ENCODE results near the gene TMEM95.

The TMEM95 gene

GRCh38 chr17:7346761-7347614 is 8.0 kb upstream of the TMEM95 start:
- peaks cover 49% of the 10 kb centered on the region for H3K4me1 Mint-ChIP-seq (ENCODE audit: low read depth)
- intact Hi-C loops (cut with micrococcal nuclease), result no loop called here
- no peaks in the 10 kb centered on the region for H3K27me3 Mint-ChIP-seq
- H3K9me3 Mint-ChIP-seq, result no peaks in the 10 kb centered on the region
- H3K4me3 Mint-ChIP-seq, result no peak overlapping the region
- H3K27ac Mint-ChIP-seq, result no peak overlapping the region
- peaks cover 78% of the 10 kb centered on the region for H3K36me3 Mint-ChIP-seq (ENCODE audit: low read depth)

DNA sequence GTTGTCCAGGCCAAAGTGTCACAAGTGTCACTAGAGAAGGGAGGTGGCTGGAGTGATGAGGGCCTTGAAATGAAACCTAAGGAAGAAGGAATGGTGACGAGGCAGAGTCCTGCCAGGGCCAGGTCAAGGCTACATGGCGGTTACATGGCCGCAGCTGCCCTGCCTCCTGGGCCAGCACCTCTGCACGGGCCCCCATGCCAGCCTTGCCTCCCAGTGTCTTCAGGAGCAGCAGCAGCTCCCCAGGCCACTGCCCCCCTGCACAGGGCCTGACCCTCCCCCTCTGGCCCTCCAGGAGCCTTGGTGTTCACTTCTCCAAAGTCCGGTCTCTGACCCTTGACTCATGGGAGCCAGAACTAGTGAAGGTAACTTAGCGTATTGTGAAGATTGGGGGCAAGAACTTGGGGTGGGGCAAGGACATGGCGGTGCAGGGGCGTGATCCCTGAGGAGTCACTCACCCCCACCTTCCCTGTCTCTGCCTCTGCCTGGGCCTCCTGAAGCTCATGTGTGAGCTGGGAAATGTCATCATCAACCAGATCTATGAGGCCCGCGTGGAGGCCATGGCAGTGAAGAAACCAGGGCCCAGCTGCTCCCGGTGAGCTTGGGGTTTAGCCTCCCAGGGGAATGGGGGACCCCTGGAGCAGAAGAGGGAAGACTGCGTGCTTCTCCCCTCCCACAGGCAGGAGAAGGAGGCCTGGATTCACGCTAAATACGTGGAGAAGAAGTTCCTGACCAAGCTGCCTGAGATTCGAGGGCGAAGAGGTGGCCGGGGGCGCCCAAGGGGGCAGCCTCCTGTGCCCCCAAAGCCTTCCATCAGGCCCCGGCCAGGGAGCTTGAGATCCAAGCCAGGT is 7.1 kb upstream of the TMEM95 start:
- peaks cover 57% of the 10 kb centered on the region for H3K4me1 Mint-ChIP-seq (ENCODE audit: low read depth)
- H3K9me3 Mint-ChIP-seq, result no peaks in the 10 kb centered on the region
- H3K36me3 Mint-ChIP-seq (ENCODE audit: low read depth), result peaks cover 78% of the 10 kb centered on the region
- H3K27ac Mint-ChIP-seq, result no peak overlapping the region
- no peak overlapping the region for H3K4me3 Mint-ChIP-seq
- H3K27me3 Mint-ChIP-seq, result no peaks in the 10 kb centered on the region
- intact Hi-C loops (cut with micrococcal nuclease), result loop anchor here (2.0 kb wide), 1 partner anchor 299 kb away; no protein-coding TSS in a partner anchor

- intact Hi-C loops (cut with micrococcal nuclease), result loop anchor here (2.0 kb wide), 1 partner anchor 300 kb away; no protein-coding TSS in a partner anchor
- H3K4me3 Mint-ChIP-seq, result no peak overlapping the region
- H3K27ac Mint-ChIP-seq, result no peak overlapping the region
- H3K36me3 Mint-ChIP-seq (ENCODE audit: low read depth), result peaks cover 72% of the 10 kb centered on the region
- H3K4me1 Mint-ChIP-seq (ENCODE audit: low read depth), result peaks cover 58% of the 10 kb centered on the region
- H3K27me3 Mint-ChIP-seq, result no peaks in the 10 kb centered on the region
- no peaks in the 10 kb centered on the region for H3K9me3 Mint-ChIP-seq
Measured at GRCh38 chr17:7348478-7349242, 6.3 kb upstream of the TMEM95 start.

DNA sequence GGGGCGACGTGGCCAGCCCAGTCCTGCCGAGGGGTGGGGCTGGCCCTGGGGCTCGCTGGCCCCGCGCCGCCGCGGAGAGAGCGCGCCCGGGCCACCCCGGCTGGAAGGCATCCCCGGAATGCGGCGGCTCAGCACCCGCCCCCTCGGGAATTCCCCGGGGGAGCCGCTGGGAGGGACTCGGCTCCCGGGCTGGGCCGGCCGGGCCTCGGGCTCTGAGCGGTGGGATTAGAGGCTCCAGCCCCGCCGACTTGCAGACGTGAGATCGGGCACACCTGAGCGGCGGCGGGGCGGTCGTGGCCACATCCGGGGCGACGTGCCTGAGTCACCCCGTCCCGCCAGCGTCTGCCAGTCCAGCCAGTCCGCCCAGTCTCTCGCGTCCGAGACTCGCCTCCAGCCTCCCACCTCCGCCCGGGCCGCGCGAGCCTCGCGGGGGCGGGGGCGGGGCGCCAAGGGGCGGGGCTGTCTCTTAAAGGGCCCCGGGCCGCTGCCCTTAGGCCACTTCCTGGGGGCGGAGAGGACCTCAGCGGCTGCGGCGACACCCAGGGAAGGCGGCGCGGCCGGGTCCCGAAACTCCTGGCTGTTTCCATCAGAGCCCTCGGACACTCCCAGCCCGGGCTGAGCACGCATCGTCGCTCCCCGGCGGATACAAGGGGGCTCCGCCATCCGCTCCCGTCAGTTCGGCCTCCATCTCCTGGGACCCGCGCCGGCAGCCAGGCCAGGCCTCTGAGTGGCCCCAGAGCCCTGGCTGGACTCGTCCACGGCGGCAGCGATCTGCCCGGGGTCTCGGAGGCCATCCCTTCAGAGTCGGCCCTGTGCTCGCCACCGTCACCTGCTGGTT is 3.1 kb upstream of the TMEM95 start, which contains the start of gene KCTD11:
TSS of gene KCTD11 (plus strand) at position 498 of the 838 bp plus-strand sequence.
- Mint-ChIP-seq H3K27me3 (peaks cover 8% of the 10 kb centered on the region), H3K4me3 (peak within 1 kb of the TSS; percentile 97), H3K27ac (peak within 1 kb of the TSS; percentile 84), H3K36me3 (ENCODE audit: low read depth) (peaks cover 43% of the 10 kb centered on the region), H3K4me1 (ENCODE audit: low read depth) (peaks cover 81% of the 10 kb centered on the region), H3K9me3 (no peaks in the 10 kb centered on the region)
- intact Hi-C loops (cut with micrococcal nuclease), result loop anchor here (5.0 to 10.0 kb wide), 3 partner anchors 53 to 133 kb away; partner anchors contain the start of genes FGF11, NLGN2, POLR2A and SLC35G6

DNA sequence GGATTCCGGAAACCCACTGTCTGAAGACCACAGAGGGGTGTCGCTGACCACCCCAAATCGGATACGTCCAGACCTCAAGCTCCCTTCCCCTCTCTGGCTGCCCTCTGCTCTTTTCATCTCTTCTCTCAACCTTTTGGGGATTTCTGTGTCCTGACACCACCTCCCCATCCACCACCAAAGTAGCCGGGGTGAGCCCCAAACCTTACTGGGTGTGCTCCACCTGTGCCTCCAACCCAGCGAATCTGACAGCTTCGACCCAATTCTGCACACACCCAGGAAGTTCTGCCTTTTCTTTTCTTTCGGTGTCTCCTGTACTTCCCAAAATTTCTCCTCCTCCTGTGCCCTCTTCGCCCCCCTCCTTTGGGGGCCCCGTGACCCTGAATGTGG is 2.5 kb upstream of the TMEM95 start:
- H3K9me3 Mint-ChIP-seq, result no peaks in the 10 kb centered on the region
- peaks cover 12% of the 10 kb centered on the region for H3K27me3 Mint-ChIP-seq
- H3K27ac Mint-ChIP-seq, result peak overlapping the region; percentile 84
- peak overlapping the region; percentile 97 for H3K4me3 Mint-ChIP-seq
- peaks cover 37% of the 10 kb centered on the region for H3K36me3 Mint-ChIP-seq (ENCODE audit: low read depth)
- H3K4me1 Mint-ChIP-seq (ENCODE audit: low read depth), result peaks cover 77% of the 10 kb centered on the region
- intact Hi-C loops (cut with micrococcal nuclease), result loop anchor here (5.0 to 10.0 kb wide), 3 partner anchors 52 to 132 kb away; partner anchors contain the start of genes FGF11, NLGN2, POLR2A and SLC35G6

- H3K4me1 Mint-ChIP-seq (ENCODE audit: low read depth), result peaks cover 71% of the 10 kb centered on the region
- no peaks in the 10 kb centered on the region for H3K9me3 Mint-ChIP-seq
- H3K36me3 Mint-ChIP-seq (ENCODE audit: low read depth), result peaks cover 31% of the 10 kb centered on the region
- intact Hi-C loops (cut with micrococcal nuclease), result loop anchor here (5.0 to 10.0 kb wide), 3 partner anchors 52 to 132 kb away; partner anchors contain the start of genes FGF11, NLGN2, POLR2A and SLC35G6
- peaks cover 12% of the 10 kb centered on the region for H3K27me3 Mint-ChIP-seq
- peak overlapping the region; percentile 84 for H3K27ac Mint-ChIP-seq
- H3K4me3 Mint-ChIP-seq, result peak overlapping the region; percentile 97
Measured at GRCh38 chr17:7352910-7353635, 1.9 kb upstream of the TMEM95 start.

- Mint-ChIP-seq H3K9me3 (no peaks in the 10 kb centered on the region), H3K27ac (no peak overlapping the region), H3K4me1 (ENCODE audit: low read depth) (peaks cover 60% of the 10 kb centered on the region), H3K36me3 (ENCODE audit: low read depth) (peaks cover 18% of the 10 kb centered on the region), H3K4me3 (no peak overlapping the region), H3K27me3 (peaks cover 12% of the 10 kb centered on the region)
- intact Hi-C loops (cut with micrococcal nuclease), result loop anchor here (5.0 to 10.0 kb wide), 3 partner anchors 50 to 130 kb away; partner anchors contain the start of genes FGF11, NLGN2, POLR2A and SLC35G6
Measured at GRCh38 chr17:7354262-7354843, 603 bp upstream of the TMEM95 start.

DNA sequence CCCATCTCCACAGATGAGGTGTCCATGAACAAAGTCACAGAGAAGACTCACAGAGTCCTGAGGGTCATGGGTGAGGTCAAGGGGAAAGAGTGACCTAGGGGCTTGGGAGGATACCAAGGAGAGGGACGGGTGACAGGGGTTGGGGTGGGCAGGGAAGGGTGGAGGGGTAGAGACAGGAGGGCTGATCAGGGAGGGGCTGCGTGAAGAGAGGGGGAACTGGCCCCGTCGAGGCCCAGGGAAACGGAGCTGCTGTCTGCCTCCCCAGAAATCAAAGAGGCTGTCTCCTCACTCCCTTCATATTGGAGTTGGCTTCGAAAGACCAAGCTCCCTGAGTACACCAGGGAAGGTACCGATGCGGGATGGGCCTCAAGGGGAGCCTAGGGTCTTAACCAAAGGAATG is 617 bp downstream of the TMEM95 start:
- intact Hi-C loops (cut with micrococcal nuclease), result loop anchor here (1.0 to 10.0 kb wide), 3 partner anchors 49 to 206 kb away; partner anchors contain the start of genes NLGN2, POLR2A, SENP3 and SLC35G6
- Mint-ChIP-seq H3K4me1 (ENCODE audit: low read depth) (peaks cover 49% of the 10 kb centered on the region), H3K4me3 (no peak overlapping the region), H3K27me3 (peaks cover 12% of the 10 kb centered on the region), H3K9me3 (no peaks in the 10 kb centered on the region), H3K36me3 (ENCODE audit: low read depth) (peaks cover 18% of the 10 kb centered on the region), H3K27ac (no peak overlapping the region)

DNA sequence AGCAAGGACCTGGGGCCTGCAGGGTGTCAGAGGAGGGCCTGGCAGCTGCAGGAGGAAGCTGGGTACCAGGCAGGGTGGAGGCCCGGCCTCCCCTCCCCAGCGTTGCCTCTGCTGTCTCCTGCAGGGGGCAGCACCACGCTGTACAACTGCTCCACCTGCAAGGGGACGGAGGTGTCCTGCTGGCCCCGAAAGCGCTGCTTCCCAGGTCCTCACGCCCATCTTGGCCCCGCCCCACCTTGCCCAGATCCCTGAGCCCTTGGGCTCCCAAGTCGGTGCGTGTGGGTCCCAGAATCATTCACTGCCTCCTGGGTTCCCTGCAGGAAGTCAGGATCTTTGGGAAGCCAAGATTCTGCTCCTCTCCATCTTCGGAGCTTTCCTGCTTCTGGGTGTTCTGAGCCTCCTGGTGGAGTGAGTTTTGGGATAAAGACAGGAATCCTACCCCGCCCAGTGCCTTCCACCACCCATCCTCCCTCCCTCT is 1.2 kb downstream of the TMEM95 start:
- intact Hi-C loops (cut with micrococcal nuclease), result loop anchor here (10.0 kb wide), 2 partner anchors 49 to 129 kb away; partner anchors contain the start of genes NLGN2, POLR2A, SLC35G6 and TMEM256
- H3K27ac Mint-ChIP-seq, result no peak overlapping the region
- H3K36me3 Mint-ChIP-seq (ENCODE audit: low read depth), result peaks cover 15% of the 10 kb centered on the region
- peaks cover 44% of the 10 kb centered on the region for H3K4me1 Mint-ChIP-seq (ENCODE audit: low read depth)
- H3K9me3 Mint-ChIP-seq, result no peaks in the 10 kb centered on the region
- H3K4me3 Mint-ChIP-seq, result no peak overlapping the region
- peaks cover 12% of the 10 kb centered on the region for H3K27me3 Mint-ChIP-seq

GRCh38 chr17:7356756-7357155 is 1.8 kb downstream of the TMEM95 start:
- H3K4me1 Mint-ChIP-seq (ENCODE audit: low read depth), result peaks cover 40% of the 10 kb centered on the region

GRCh38 chr17:7357381-7357780 is 2.4 kb downstream of the TMEM95 start:
- Mint-ChIP-seq H3K27ac (no peak overlapping the region), H3K4me3 (no peak overlapping the region), H3K4me1 (ENCODE audit: low read depth) (peaks cover 36% of the 10 kb centered on the region), H3K9me3 (no peaks in the 10 kb centered on the region), H3K36me3 (ENCODE audit: low read depth) (peaks cover 6% of the 10 kb centered on the region), H3K27me3 (peaks cover 12% of the 10 kb centered on the region)
- intact Hi-C loops (cut with micrococcal nuclease), result loop anchor here (10.0 kb wide), 2 partner anchors 47 to 127 kb away; partner anchors contain the start of genes NLGN2, POLR2A, SLC35G6 and TMEM256

More at GRCh38 chr17:7356756-7357155, 1.8 kb downstream of the TMEM95 start:
- Mint-ChIP-seq H3K27me3 (peaks cover 12% of the 10 kb centered on the region), H3K27ac (no peak overlapping the region), H3K9me3 (no peaks in the 10 kb centered on the region), H3K36me3 (ENCODE audit: low read depth) (peaks cover 10% of the 10 kb centered on the region), H3K4me3 (no peak overlapping the region)
- intact Hi-C loops (cut with micrococcal nuclease), result loop anchor here (10.0 kb wide), 2 partner anchors 48 to 128 kb away; partner anchors contain the start of genes NLGN2, POLR2A, SLC35G6 and TMEM256

All from dendritic cell treated with granulocyte-macrophage colony-stimulating factor and Interleukin-4, amounts not matched to agents 40 ng/mL and 50 ng/mL, for 4 days (primary cell).